GM21825 (cell line): ENCODE measurements around the gene NFE2L2.
"Not testable (repeated sequence)": the region's sequence is repeated elsewhere in the genome, so short reads cannot be mapped to it uniquely, and the experiment has no call there.

ENCODE experiments used
- ATAC-seq: cut with Tn5 transposase; IDR thresholded peaks from one replicate; pipeline ENCODE4 v1.9.1; 2021; ENCODE audit warnings: mild to moderate bottlenecking, moderate library complexity; ENCODE audit not compliant: unreplicated experiment

NFE2L2 gene

GRCh38 chr2:177258059-177258458 is 6.5 kb downstream of the NFE2L2 start:
- no peak for ATAC-seq

DNA sequence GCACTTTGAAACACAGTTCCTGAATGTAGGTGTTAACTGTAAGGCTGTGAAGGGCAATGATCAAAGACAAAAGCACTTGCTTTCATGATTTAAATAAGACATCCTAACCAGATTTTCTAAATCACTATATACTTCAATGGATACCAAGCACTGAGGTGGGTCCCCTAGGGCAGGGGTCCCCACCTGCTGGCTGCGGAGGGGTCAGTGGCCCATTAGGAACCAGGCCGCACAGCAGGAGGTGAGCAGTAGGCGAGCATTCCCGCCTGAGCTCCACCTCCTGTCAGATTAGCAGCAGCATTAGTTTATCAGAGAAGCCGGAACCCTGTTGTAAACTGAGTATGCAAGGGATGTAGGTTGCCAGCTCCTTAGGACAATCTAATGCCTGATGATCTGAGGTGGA is 7.1 kb downstream of the NFE2L2 start:
- ATAC-seq: no peak

GRCh38 chr2:177256695-177257094 is 7.8 kb downstream of the NFE2L2 start:
- no peak for ATAC-seq

DNA sequence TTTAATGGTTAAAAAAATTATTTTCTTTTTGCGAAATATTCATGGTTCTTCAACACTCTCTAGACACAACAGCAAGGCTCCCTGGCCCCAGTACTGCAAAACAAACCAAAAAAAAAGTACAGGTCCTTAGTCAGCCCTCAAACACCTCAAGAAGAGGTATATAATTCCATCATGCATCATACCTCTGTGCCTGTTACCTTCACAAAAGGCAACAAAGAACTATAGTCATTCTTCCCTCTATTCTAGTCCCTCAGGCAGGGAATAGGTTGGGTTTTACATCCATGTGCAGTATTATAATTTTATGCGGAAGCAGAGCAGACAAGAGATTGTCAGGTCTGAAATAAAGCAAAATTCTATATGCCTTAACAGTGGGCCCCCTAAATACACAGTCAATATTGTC is 8.5 kb downstream of the NFE2L2 start:
- no peak for ATAC-seq

GRCh38 chr2:177255227-177255601 is 9.3 kb downstream of the NFE2L2 start:
- no peak for ATAC-seq

DNA sequence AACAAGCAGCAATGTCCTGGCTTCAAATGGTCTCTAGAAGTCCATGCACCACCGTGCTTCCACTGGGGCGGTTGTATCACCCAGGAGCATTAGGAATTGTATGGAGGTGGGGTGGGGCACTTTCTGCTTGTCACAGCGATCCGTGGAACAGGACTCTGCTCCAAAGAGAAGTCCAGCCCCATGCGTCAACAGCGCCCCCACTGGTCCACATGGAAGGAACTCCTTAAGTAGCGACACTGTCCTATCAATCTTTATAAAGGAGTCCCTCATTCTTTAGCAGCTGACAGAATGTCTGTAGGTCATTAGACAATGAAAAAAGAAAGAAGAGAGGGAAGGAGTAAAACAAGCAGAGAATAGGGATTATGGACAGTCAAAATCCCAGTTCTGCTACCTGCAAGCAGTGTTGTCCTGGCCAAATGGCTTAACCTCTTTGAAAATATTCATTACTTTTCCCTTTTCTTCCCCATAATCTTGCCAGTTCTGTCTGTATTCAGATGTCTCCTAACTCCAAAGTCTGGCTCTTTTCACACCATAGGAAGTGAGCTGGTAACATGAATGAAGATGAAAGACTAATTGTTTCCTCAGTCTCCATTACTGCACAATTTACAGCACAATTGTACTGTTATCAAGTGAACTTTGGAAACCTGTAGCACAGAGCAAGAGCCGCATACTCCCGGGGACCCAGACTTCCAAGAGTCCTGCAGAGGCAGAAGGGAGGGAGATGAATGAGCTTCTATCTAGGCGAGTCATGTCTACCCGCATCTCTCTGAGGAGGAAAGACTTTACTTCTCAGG is 9.9 kb downstream of the NFE2L2 start:
- no peak for ATAC-seq

DNA sequence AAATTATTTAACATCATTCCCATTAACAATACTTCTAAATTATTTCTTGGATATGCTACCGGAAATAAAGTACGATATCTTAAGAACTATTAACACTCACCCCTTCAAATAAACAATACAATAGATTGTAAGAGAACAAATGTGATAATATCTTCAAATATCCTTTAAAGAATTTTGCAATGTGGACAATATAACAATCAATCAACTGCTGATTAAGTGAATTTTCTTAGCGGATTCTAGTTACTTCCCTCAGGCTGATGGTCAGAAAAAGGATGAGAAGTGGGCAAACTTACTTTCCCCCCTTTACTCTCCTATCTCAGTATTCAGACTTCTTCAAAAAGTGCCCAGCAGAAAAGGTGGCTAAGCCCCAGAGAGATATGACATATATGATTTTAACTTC is 10.8 kb downstream of the NFE2L2 start:
- no peak for ATAC-seq

- ATAC-seq: no peak
These were observed 11.6 kb downstream of the NFE2L2 start for GRCh38 chr2:177252808-177253531.

GRCh38 chr2:177251165-177251542 is 13.4 kb downstream of the NFE2L2 start:
- no peak for ATAC-seq

GRCh38 chr2:177250461-177250860 is 14.1 kb downstream of the NFE2L2 start:
- ATAC-seq: no peak

- ATAC-seq: no peak
These were observed 15.5 kb downstream of the NFE2L2 start for GRCh38 chr2:177249038-177249437.

GRCh38 chr2:177247693-177248262 is 16.7 kb downstream of the NFE2L2 start:
- no peak for ATAC-seq

DNA sequence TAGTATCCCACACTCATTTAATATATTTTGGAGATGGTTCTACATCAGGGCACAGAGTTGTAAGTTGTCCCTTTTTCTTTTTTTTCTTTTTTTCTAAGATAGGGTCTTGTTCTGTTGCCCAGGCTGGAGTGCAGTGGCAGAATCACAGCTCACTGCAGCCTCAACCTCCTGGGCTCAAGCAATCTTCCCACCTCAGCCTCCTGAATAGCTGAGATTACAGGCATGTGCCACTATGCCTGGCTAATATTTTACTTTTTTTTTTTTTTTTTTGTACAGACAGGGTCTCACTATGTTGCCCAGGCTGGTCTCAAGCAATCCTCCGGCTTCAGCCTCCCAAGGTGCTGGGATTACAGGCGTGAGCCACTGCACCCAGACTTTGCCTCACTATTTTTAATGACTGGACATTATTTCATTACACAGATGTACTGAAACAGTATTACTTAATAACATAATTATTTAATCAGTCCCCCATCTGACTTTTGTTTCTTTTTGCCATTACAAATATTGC is 17.9 kb downstream of the NFE2L2 start:
- not testable (repeated sequence) for ATAC-seq

DNA sequence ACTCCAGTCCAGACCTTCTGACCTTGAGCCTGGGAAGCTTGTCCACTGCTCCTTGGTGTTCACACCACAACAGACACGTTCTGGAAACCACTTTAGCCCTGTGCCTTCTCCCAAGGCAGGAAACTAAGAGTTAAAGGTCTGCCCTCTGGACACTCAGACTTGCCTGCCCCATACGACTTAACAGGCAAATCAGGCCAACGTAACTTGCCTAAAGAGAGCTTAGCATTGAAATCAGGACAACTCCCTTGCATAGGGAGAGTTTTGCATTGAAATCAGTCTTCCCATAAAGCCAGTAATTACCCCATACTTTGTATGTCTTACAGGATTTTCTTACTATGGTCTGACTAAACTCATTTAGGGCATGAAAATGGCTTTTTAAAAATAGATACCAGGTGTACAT is 18.5 kb downstream of the NFE2L2 start:
- no peak for ATAC-seq

GRCh38 chr2:177245010-177245422 is 19.5 kb downstream of the NFE2L2 start:
- no peak for ATAC-seq

- no peak for ATAC-seq
These were observed 20.2 kb downstream of the NFE2L2 start for GRCh38 chr2:177244244-177244771.

DNA sequence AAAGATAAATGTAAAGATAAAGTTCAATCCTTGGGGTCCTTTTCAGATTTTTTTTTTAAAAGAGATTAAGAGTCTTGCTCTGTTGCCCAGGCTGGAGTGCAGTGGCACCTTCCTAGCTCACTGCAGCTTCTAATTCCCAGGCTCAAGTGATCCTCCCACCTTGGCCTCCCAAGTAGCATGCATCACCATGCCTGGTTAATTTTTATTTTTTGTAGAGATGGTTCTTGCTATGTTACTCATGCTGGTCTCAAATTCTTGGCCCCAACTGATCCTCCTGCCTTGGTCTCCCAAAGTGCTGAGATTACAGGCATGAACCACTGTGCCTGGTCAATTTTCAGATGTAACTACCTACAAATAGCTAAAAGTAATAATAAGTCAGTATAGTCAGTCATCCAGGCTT is 21.1 kb downstream of the NFE2L2 start:
- no peak for ATAC-seq

- no peak for ATAC-seq
These were observed 21.5 kb downstream of the NFE2L2 start for GRCh38 chr2:177243073-177243472.

GRCh38 chr2:177242121-177242987 is 22.2 kb downstream of the NFE2L2 start:
- no peak for ATAC-seq

DNA sequence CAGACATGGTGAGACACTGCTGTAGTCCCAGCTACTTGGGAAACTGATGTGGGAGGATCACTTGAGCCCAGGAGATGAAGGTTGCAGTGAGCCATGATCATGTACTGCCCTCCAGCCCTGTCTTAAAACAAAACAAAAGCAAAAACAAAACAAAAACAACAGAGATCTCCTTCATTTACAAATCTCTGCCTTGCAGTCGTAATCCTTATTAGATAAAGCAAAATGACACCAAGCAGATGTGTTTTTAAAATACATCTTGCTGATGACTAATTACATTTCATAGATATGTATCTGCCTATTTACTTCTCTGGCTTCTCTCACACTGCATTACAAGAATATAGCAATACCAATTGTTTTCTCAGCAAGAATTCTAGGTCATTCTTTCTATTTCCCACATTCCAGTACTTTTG is 22.8 kb downstream of the NFE2L2 start:
- no peak for ATAC-seq
